Sigmoid colon (tissue), 7 donors: ENCODE measurements around the gene TRIM40. TPM values are rescaled to one million over a fixed set of nuclear protein-coding genes. Genes with fewer than 3 reads are reported as not detected.

Experiments
- DNase-seq: peaks from one replicate; pipeline ENCODE4 v3.0.0-alpha.2; 2019
- H3K27ac ChIP-seq, 4 donors: fragments of 200-600 bp; sonication (generic); one replicate each; pipeline ENCODE4 v1.5.1; 2016 to 2019; ENCODE audit warnings: mild to moderate bottlenecking in 1 of 4
- H3K27me3 ChIP-seq, 3 donors: fragments of 200-600 bp; sonication (generic); one replicate each; pipeline ENCODE4 v1.5.1; 2019; ENCODE audit warnings: mild to moderate bottlenecking in 1 of 3
- H3K36me3 ChIP-seq, 4 donors: fragments of 200-600 bp; sonication (generic); one replicate each; pipeline ENCODE4 v1.5.1; 2016 to 2019
- H3K4me1 ChIP-seq, 4 donors: fragments of 200-600 bp; sonication (generic); one replicate each; pipeline ENCODE4 v1.5.1; 2017 to 2019
- H3K4me3 ChIP-seq, 4 donors: fragments of 200-600 bp; sonication (generic); one replicate each; pipeline ENCODE4 v1.5.1; 2017 to 2019; ENCODE audit warnings: mild to moderate bottlenecking in 2 of 4, moderate library complexity in 1 of 4
- H3K9me3 ChIP-seq, 4 donors: fragments of 200-600 bp in 3 of 4; sonication (generic) in 3 of 4; one replicate each; pipeline versions ENCODE4 v1.5.1 to v1.6.1; 2013 to 2019
- CTCF ChIP-seq, 4 experiments: fragments of 450-650 bp in 3 of 4; fragments of 200-600 bp in 1 of 4; IDR thresholded peaks; one replicate each; pipeline ENCODE4 v1.5.1; 2016 to 2019; ENCODE audit warnings: antibody characterized with exemption in 4 of 4, mild to moderate bottlenecking in 3 of 4, moderate library complexity in 2 of 4
- EP300 ChIP-seq, 4 donors: sonication (generic); formaldehyde crosslinking; IDR thresholded peaks; one replicate each; pipeline ENCODE4 v1.6.1; 2017; ENCODE audit warnings: antibody characterized with exemption in 4 of 4
- POLR2A ChIP-seq, 2 donors: fragments of 450-650 bp; IDR thresholded peaks; one replicate each; pipeline ENCODE4 v1.6.1; 2016; ENCODE audit warnings: antibody characterized with exemption in 2 of 2, mild to moderate bottlenecking in 2 of 2, moderate library complexity in 2 of 2
- POLR2AphosphoS5 ChIP-seq, 4 donors: sonication (generic); formaldehyde crosslinking; IDR thresholded peaks; one replicate each; pipeline ENCODE4 v1.6.1; 2017; ENCODE audit warnings: antibody characterized with exemption in 4 of 4
- WGBS, 2 donors: extraction: QIAGEN DNeasy Blood & Tissue Kit; methylation state at CpG; one replicate each; pipeline ENCODE4 v1.1.7; 2013; 5-methylcytosine and 5-hydroxymethylcytosine counted together
- intact Hi-C: fragments of 100-400 bp; cut with DNase I; formaldehyde crosslinking; loops from one replicate; pipeline ENCODE4 v1.15.1; 2023
- polyA plus RNA-seq, 3 donors: library from polyadenylated mRNA; stranded (reverse); fragments of 200-250 nt; gene quantifications; one replicate each; pipeline ENCODE4 v1.2.3, GENCODE V29; 2013
- total RNA-seq, 4 donors: library from RNA; depleted of rRNA; stranded (reverse); fragments of >200 nt; gene quantifications; one replicate each; pipeline ENCODE4 v1.1.0, GENCODE V29; 2016
- donor health status: healthy with polysubstance abuse.
- donor health status: Bipolar disorder and iron deficiency.
- donor health status: healthy.

Gene TRIM40
- total and polyA plus RNA-seq, 7 donors = 6.6 to 23.8 (median 18.9) TPM; not detected in 4

- Histone ChIP-seq H3K9me3 (no peaks in the 10 kb centered on the region), H3K36me3 (no peaks in the 10 kb centered on the region), H3K27me3 (peaks cover 23 to 54% (median 30%) of the 10 kb centered on the region in 3 donors), H3K27ac (no peak overlapping the region), H3K4me3 (no peak overlapping the region), H3K4me1 (peaks cover 0 to 9% (median 7%) of the 10 kb centered on the region in 4 donors)
- TF ChIP-seq EP300 (IDR thresholded peaks at IDR 0.05) = no peak
- TF ChIP-seq POLR2AphosphoS5 (IDR thresholded peaks at IDR 0.05) = no peak
- no peak for TF ChIP-seq POLR2A (IDR thresholded peaks at IDR 0.05)
- no peak for TF ChIP-seq CTCF (IDR thresholded peaks at IDR 0.05)
- no peak for DNase-seq
- intact Hi-C loops = no loop called here
- WGBS, 2 donors = 80 to 92% methylated on average over 1 of the region's 1 CpG
These were observed 32.8 kb downstream of the TRIM40 start for GRCh38 chr6:30168741-30169140.

- H3K36me3 ChIP-seq = no peaks in the 10 kb centered on the region
- H3K27me3 ChIP-seq = peaks cover 23 to 63% (median 34%) of the 10 kb centered on the region in 3 donors
- WGBS, 2 donors = 37 to 49% methylated on average over 7 of the region's 7 CpGs
- H3K27ac ChIP-seq = no peak overlapping the region
- no peak overlapping the region for H3K4me3 ChIP-seq
- no peak for TF ChIP-seq POLR2A (IDR thresholded peaks at IDR 0.05)
- TF ChIP-seq POLR2AphosphoS5 (IDR thresholded peaks at IDR 0.05) = no peak
- no peak for TF ChIP-seq EP300 (IDR thresholded peaks at IDR 0.05)
- TF ChIP-seq CTCF (IDR thresholded peaks at IDR 0.05) = peak in 3 of 4 experiments; percentile 52 to 61 (median 54)
- H3K9me3 ChIP-seq = no peaks in the 10 kb centered on the region
- DNase-seq = no peak
- intact Hi-C loops = loop anchor here (2.0 kb wide), 1 partner anchor 67 kb away; no protein-coding TSS in a partner anchor
- peaks cover 0 to 9% (median 7%) of the 10 kb centered on the region in 4 donors for H3K4me1 ChIP-seq
These were observed 34.0 kb downstream of the TRIM40 start for GRCh38 chr6:30169658-30170614.

GRCh38 chr6:30171677-30172471 lies 35.9 kb downstream of the TRIM40 start:
- Histone ChIP-seq H3K4me3 (peak overlapping the region in 1 of 4 donors; percentile 6), H3K27me3 (peaks cover 23 to 63% (median 34%) of the 10 kb centered on the region in 3 donors), H3K4me1 (peaks cover 0 to 9% (median 7%) of the 10 kb centered on the region in 4 donors), H3K9me3 (no peaks in the 10 kb centered on the region), H3K36me3 (no peaks in the 10 kb centered on the region), H3K27ac (no peak overlapping the region)
- 10 to 63% methylated on average over 62 of the region's 62 CpGs for WGBS, 2 donors
- no peak for DNase-seq
- intact Hi-C loops = loop anchor here (2.0 kb wide), 1 partner anchor 69 kb away; no protein-coding TSS in a partner anchor
- TF ChIP-seq POLR2AphosphoS5 (IDR thresholded peaks at IDR 0.05) = no peak
- TF ChIP-seq EP300 (IDR thresholded peaks at IDR 0.05) = no peak

GRCh38 chr6:30172681-30173080 lies 36.7 kb downstream of the TRIM40 start:
- peaks cover 23 to 64% (median 34%) of the 10 kb centered on the region in 3 donors for H3K27me3 ChIP-seq
- 86 to 88% methylated on average over 4 of the region's 4 CpGs for WGBS, 2 donors
- intact Hi-C loops = no loop called here
- H3K4me1 ChIP-seq = peaks cover 0 to 9% (median 7%) of the 10 kb centered on the region in 4 donors
- H3K27ac ChIP-seq = no peak overlapping the region
- no peak for TF ChIP-seq POLR2A (IDR thresholded peaks at IDR 0.05)
- no peak for TF ChIP-seq POLR2AphosphoS5 (IDR thresholded peaks at IDR 0.05)
- TF ChIP-seq CTCF (IDR thresholded peaks at IDR 0.05) = no peak
- TF ChIP-seq EP300 (IDR thresholded peaks at IDR 0.05) = no peak
- H3K9me3 ChIP-seq = no peaks in the 10 kb centered on the region
- no peak overlapping the region for H3K4me3 ChIP-seq
- no peak for DNase-seq
- H3K36me3 ChIP-seq = no peaks in the 10 kb centered on the region
